HEK293T (cell line): ENCODE data around the gene TEX29.

Source experiments
- CTCF ChIA-PET: fragments of 350-600 bp; formaldehyde crosslinking; extraction: SDS; loops from one replicate; lab custom pipeline; 2021; ENCODE audit warnings: antibody characterized with exemption, inconsistent platforms; lab: Yijun Ruan, JAX
- POLR2A ChIA-PET: fragments of 350-600 bp; formaldehyde crosslinking; extraction: SDS; loops from one replicate; lab custom pipeline; 2020; ENCODE audit warnings: antibody characterized with exemption, inconsistent platforms; lab: Yijun Ruan, JAX
- DNase-seq: peaks from one replicate; pipeline ENCODE4 v3.0.0; 2012; ENCODE audit warnings: mixed read lengths; ENCODE audit errors: extremely low spot score
- ARNT ChIP-seq: fragments of 450-650 bp; IDR thresholded peaks from 2 replicates; pipeline ENCODE4 v1.6.1; 2017; ENCODE audit warnings: mild to moderate bottlenecking
- BHLHE40 ChIP-seq: fragments of 450-650 bp; IDR thresholded peaks from 2 replicates; pipeline ENCODE4 v1.6.1; 2016; ENCODE audit warnings: mild to moderate bottlenecking, moderate library complexity, borderline replicate concordance
- CTBP1 ChIP-seq: fragments of 450-650 bp; IDR thresholded peaks from 2 replicates; pipeline ENCODE4 v1.6.1; 2016; ENCODE audit warnings: borderline replicate concordance
- ELF4 ChIP-seq: fragments of 450-650 bp; IDR thresholded peaks from 2 replicates; pipeline ENCODE4 v1.6.1; 2017; ENCODE audit warnings: antibody characterized with exemption
- FOXA1 ChIP-seq: fragments of 450-650 bp; IDR thresholded peaks from 2 replicates; pipeline ENCODE4 v1.6.1; 2016; ENCODE audit warnings: mild to moderate bottlenecking
- FOXK2 ChIP-seq: fragments of 450-650 bp; IDR thresholded peaks from 2 replicates; pipeline ENCODE4 v1.6.1; 2016; ENCODE audit warnings: mild to moderate bottlenecking
- FOXM1 ChIP-seq: fragments of 450-650 bp; IDR thresholded peaks from 2 replicates; pipeline ENCODE4 v1.6.1; 2017; ENCODE audit warnings: mild to moderate bottlenecking, borderline replicate concordance
- HDGF ChIP-seq: fragments of 450-650 bp; IDR thresholded peaks from 2 replicates; pipeline ENCODE4 v1.6.1; 2017; ENCODE audit warnings: antibody characterized with exemption, borderline replicate concordance
- L3MBTL2 ChIP-seq: fragments of 450-650 bp; conservative IDR thresholded peaks from 2 replicates; pipeline ENCODE4 v1.6.1; 2016; ENCODE audit warnings: mild to moderate bottlenecking
- LEF1 ChIP-seq: fragments of 450-650 bp; IDR thresholded peaks from 2 replicates; pipeline ENCODE4 v1.6.1; 2017; ENCODE audit warnings: mild to moderate bottlenecking, borderline replicate concordance
- NFRKB ChIP-seq: fragments of 450-650 bp; IDR thresholded peaks from 2 replicates; pipeline ENCODE4 v1.6.1; 2016; ENCODE audit warnings: mild to moderate bottlenecking, moderate library complexity
- SP1 ChIP-seq: fragments of 450-650 bp; IDR thresholded peaks from 2 replicates; pipeline ENCODE4 v1.6.1; 2017
- SUZ12 ChIP-seq: fragments of 450-650 bp; IDR thresholded peaks from 2 replicates; pipeline ENCODE4 v1.6.1; 2016; ENCODE audit warnings: mild to moderate bottlenecking
- TARDBP ChIP-seq: fragments of 450-650 bp; IDR thresholded peaks from 2 replicates; pipeline ENCODE4 v1.6.1; 2016
- ZNF384 ChIP-seq: fragments of 450-650 bp; IDR thresholded peaks from 2 replicates; pipeline ENCODE4 v1.6.1; 2016
- TF ChIP-seq, protein P1 (sequence below): fragments of 450-650 bp; IDR thresholded peaks from 2 replicates; pipeline ENCODE4 v1.6.1; 2016

The TEX29 gene

DNA sequence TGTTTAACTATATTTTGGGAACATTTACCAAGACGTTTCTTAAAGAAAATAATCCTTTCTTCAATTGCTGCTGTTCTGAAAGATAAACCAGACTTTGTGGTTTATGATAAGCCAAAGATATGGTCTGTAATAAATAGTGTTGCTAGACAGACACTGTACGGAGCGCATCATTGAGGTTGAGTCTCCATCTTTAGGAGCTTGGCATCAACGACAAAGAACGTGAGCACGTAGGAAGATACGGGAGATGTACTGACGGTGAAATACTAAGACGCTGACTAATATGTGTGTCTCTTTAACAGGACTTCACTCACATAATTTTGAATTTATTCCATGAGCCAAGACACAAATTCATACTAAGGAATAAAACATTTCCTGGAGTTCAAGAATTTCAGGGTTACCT lies 16.2 kb downstream of the TEX29 start:
- ChIA-PET POLR2A (no interaction called here), CTCF (no interaction called here)
- DNase-seq: no peak
- no peak for TF ChIP-seq ELF4
- no peak for TF ChIP-seq HDGF
- no peak for TF ChIP-seq LEF1
- TF ChIP-seq L3MBTL2: no peak
- TF ChIP-seq ZNF384: no peak
- TF ChIP-seq NFRKB: no peak

DNA sequence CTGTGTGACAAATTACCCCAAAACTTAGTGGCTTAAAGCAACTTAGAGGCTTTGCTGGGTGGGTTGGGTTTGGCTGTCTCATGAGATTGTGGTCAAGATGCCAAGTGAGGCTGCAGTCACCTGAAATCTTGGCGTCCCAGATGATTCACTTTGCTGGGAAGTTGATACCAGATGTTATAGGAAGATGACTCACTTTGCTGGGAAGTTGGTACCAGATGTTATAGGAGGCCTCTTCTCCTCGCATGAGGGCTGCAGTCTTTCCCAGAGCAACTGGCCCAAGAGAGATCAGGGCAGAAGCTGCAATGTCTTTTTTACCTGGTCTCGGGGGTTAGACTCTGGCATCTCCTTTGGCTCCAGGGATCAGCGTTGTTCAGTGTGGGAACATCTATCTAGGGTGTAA lies 16.8 kb downstream of the TEX29 start:
- no peak for DNase-seq
- ChIA-PET POLR2A (no interaction called here), CTCF (no interaction called here)
- TF ChIP-seq LEF1 (no peak), HDGF (no peak), SUZ12 (no peak), FOXK2 (no peak), ARNT (no peak), CTBP1 (no peak), L3MBTL2 (no peak), NFRKB (no peak), ELF4 (no peak), ZNF384 (no peak), SP1 (no peak), TARDBP (no peak), BHLHE40 (no peak), FOXA1 (no peak), FOXM1 (no peak)
- TF ChIP-seq, protein P1, sequence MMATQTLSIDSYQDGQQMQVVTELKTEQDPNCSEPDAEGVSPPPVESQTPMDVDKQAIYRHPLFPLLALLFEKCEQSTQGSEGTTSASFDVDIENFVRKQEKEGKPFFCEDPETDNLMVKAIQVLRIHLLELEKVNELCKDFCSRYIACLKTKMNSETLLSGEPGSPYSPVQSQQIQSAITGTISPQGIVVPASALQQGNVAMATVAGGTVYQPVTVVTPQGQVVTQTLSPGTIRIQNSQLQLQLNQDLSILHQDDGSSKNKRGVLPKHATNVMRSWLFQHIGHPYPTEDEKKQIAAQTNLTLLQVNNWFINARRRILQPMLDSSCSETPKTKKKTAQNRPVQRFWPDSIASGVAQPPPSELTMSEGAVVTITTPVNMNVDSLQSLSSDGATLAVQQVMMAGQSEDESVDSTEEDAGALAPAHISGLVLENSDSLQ: no peak

DNA sequence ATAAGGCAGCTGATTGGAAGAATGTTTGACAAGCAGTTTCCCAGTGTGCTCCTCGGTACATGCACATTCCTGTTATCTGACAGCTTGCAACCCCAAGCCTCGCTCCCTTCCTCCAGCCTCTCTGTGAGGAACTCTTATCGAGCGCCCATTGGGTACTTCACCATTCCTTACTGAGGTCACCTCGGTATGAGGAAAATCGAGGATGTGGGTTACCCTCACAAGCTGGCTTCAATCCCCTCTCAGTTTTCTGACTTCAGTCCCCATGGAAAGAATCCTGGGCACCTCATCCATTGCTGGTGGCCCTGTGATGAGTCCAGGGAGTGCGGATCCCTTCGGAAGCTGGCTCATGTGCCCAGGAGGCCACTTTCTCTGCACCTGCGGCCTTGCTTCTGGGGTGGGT lies 17.3 kb downstream of the TEX29 start:
- ChIA-PET POLR2A (no interaction called here), CTCF (no interaction called here)
- DNase-seq: no peak
- TF ChIP-seq FOXA1: no peak
- no peak for TF ChIP-seq ZNF384
- no peak for TF ChIP-seq LEF1
- no peak for TF ChIP-seq SUZ12
- TF ChIP-seq FOXK2: no peak
- TF ChIP-seq, protein P1: no peak

DNA sequence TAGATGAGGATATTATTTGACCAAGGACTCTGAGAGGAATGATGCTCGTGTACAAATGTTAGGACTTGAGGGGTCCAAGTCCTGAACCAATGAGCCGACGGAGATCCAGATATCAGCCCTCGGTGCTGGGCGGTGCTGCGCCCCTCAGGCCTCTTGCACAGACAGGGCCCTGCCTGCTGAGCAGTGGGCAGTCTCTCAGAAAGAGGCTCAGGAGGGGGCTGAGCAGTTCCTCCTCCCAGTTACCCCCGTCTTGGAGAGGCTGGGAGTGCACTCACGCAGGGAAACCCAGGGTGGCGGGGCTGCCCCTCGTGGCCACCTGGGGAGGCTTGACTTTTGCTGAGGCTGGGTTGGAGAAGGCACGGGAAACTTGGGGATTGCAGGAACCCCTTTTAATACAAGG lies 18.4 kb downstream of the TEX29 start:
- no peak for DNase-seq
- POLR2A ChIA-PET: no interaction called here
- CTCF ChIA-PET: no interaction called here
- no peak for TF ChIP-seq NFRKB
- TF ChIP-seq SP1: no peak
- TF ChIP-seq FOXK2: no peak
- no peak for TF ChIP-seq ARNT
- no peak for TF ChIP-seq FOXA1
- TF ChIP-seq L3MBTL2: no peak
- no peak for TF ChIP-seq SUZ12
- no peak for TF ChIP-seq LEF1
- no peak for TF ChIP-seq ELF4
- no peak for TF ChIP-seq BHLHE40
- TF ChIP-seq, protein P1: no peak
- no peak for TF ChIP-seq FOXM1
- TF ChIP-seq ZNF384: no peak

DNA sequence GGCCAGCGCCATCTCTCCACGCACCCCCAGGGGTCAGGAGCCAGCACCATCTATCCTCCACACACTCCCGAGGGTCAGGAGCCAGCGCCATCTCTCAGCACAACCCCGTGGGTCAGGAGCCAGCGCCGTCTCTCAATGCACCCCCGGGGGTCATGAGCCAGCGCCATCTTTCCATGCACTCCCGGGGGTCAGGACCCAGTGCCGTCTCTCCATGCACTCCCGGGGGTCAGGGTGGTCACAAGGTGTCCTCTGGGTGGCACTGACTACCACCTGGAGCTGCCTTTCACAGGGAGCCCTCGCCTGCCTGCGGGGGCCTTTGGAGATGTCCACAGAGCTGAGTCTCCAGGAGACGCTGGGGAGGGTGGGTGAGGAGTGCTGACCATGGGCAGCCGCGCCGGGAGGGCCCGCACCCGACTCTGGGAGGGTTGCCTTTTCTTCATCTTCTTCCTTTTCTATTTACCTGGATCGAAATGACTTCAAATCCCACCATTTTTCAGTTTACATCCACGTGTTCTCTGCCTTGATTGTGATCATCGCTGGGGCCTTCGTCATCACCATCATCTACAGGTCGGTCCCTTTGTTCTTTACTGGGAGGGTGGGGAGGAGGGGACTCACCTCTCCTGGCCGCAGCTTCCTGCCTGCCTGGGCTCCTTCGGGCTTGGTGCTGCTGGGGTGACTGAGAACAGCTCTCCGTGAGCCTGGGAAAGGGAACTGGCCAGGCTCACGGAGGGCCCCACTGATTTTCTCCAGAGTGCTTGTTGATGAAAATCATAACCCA lies 19.1 kb downstream of the TEX29 start:
- TF ChIP-seq ELF4 (no peak), ZNF384 (no peak), BHLHE40 (no peak), LEF1 (no peak), FOXK2 (no peak), TARDBP (no peak), NFRKB (no peak), ARNT (no peak), CTBP1 (no peak), FOXA1 (no peak), SUZ12 (no peak), FOXM1 (no peak)
- TF ChIP-seq, protein P1: no peak
- ChIA-PET POLR2A (no interaction called here), CTCF (no interaction called here)
- no peak for DNase-seq

DNA sequence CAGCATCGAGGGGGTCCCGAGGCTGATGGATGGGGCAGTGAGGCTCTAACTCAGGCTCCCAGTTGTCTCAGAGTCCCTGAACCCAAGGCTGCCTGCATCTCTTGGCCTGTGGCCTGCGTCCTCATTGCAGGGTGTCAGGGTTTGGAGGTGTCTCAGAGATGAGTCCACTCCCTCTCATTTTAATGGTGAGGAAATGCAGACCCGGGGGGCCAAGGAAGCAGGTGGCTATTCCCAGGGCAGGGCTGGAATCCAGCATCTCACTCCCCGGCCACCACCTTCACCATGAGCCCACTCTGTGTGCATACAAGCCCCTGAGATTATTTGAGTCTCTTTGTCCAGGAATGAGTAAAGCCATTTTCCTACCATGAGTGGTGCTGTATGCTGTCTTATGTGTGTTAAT lies 21.4 kb downstream of the TEX29 start:
- TF ChIP-seq FOXM1: no peak
- no peak for TF ChIP-seq LEF1
- TF ChIP-seq FOXK2: no peak
- TF ChIP-seq ARNT: no peak
- no peak for TF ChIP-seq NFRKB
- no peak for TF ChIP-seq SP1
- TF ChIP-seq ZNF384: no peak
- TF ChIP-seq SUZ12: no peak
- CTCF ChIA-PET: no interaction called here
- no peak for DNase-seq
- POLR2A ChIA-PET: no interaction called here
